T-helper 2 cell (primary cell): ENCODE results near the gene COA3.
"Not testable (repeated sequence)": the region's sequence is repeated elsewhere in the genome, so short reads cannot be mapped to it uniquely, and the experiment has no call there.

ENCODE experiments used
- DNase-seq, 5 experiments: peaks; one replicate each; pipeline versions ENCODE4 v3.0.0 to v3.0.0-alpha.2; 2012 to 2022

The COA3 gene

GRCh38 chr17:42780851-42781638 lies 17.5 kb downstream of the COA3 start:
- no peak for DNase-seq

DNA sequence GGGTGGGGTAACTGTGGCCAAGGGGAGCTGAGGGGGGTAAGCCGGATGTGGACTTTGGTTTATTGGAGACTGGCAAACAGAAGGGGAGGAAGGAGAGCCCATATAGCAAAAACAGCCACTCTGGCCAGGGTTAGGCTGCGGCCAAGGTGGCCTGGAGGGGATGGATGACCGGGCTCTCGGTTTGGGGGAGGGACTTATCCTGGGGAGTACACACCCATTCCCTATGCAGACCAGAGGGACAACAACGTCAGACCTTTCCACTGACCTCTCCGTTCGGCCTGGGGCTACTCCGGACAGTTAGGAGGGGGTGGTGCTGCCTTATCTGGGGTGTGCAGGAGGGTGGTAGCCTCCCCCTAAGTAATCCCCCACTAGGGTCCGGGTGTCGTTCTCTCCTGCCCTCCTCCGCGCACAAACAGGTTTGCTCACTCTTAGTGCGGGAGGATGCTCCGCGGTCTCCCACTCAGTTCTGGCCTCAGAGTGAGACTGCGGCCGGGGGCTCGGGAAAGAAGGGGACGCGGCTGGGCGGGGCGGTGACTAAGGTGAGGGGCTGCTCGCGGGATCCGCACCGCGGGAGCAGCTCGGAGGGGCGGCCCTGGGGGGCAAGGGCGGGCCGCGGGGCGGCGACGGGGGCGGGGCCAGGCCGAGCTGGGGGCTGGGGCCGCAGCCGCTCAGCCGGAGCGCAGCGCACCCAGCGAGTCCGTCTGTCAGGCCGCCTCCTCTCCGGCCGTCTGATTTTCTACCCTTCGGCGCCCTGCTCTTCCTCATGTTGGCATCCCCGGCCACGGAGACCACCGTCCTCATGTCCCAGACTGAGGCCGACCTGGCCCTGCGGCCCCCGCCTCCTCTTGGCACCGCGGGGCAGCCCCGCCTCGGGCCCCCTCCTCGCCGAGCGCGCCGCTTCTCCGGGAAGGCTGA lies 18.3 kb downstream of the COA3 start, which contains the start of gene WNK4:
TSS of gene WNK4 (plus strand) at position 675 of the 915 bp plus-strand sequence. CDS start at position 764, 89 bp downstream.
- no peak for DNase-seq

- DNase-seq, result no peak
Observed at GRCh38 chr17:42779304-42779935, 19.1 kb downstream of the COA3 start.

- DNase-seq, result no peak
Observed at GRCh38 chr17:42778570-42778969, 19.9 kb downstream of the COA3 start.

GRCh38 chr17:42775534-42776098 lies 22.9 kb downstream of the COA3 start:
- DNase-seq, result no peak

- DNase-seq, result no peak
Observed at GRCh38 chr17:42774066-42774745, 24.3 kb downstream of the COA3 start.

DNA sequence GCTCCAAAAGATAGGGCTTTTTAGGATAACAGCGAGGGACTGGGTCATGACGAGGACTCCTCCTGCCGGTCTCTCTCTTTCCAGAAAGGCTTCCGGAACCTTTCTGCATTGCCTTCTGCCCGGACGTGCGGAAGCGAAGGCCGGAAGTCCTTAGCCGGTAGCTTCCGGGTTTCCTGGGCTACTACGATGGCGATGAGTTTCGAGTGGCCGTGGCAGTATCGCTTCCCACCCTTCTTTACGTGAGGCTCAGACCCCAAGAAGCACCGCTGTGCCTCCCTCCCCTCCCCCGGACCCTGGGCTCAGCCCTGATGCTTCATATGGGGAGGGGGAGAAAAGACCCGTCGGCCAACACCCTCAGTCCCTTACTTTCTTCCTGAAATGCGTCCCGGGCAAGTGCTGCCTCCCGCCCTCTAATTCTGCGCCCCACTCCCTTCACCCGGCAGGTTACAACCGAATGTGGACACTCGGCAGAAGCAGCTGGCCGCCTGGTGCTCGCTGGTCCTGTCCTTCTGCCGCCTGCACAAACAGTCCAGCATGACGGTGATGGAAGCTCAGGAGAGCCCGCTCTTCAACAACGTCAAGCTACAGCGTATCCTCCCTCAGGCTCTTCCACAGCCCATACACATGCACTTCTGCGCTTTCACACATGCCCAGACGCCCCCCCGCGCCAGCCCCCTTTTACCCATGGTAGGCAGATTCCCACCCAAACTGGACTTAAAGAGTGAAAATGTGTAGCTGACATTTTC lies 25.0 kb downstream of the COA3 start, which contains the start of gene VPS25:
TSS of gene VPS25 (plus strand) at position 160 of the 746 bp plus-strand sequence. CDS start at position 187, 27 bp downstream.
- peak; percentile 28 to 87 (median 59) for DNase-seq

GRCh38 chr17:42772945-42773289 lies 25.6 kb downstream of the COA3 start:
- DNase-seq, result no peak

DNA sequence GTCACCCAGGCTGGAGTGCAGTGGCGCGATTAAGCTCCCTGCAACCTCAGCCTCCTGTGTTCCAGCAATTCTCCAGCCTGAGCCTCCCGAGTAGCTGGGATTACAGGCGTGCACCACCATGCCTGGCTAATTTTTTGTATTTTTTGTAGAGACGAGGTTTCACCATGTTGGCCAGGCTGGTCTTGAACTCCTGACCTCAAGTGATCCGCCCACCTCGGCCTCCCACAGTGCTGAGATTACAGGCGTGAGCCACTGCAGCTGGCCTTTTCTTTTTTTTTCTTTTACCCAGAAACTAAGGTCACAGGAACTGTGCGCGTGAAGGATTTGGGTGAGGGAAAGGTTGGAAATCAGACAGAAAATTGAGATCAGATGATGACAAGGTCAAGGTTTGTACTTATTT lies 28.5 kb downstream of the COA3 start:
- DNase-seq, result not testable (repeated sequence)

DNA sequence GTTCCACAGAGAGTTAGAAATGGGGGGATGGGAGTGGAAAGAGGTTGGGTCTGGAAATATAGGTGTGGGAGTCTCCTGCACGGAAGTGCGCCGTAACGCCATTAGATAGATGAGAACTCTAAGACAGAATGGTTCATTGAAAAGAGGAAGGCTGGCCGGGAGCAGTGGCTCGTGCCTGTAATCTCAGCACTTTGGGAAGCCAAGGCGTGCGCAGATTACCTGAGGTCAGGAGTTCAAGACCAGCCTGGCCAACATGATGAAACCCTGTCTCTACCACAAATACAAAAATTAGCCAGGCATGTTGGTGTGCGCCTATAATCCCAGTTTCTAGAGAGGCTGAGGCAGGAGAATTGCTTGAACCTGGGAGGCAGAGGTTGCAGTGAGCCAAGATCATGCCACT lies 30.5 kb downstream of the COA3 start:
- DNase-seq, result not testable (repeated sequence)

DNA sequence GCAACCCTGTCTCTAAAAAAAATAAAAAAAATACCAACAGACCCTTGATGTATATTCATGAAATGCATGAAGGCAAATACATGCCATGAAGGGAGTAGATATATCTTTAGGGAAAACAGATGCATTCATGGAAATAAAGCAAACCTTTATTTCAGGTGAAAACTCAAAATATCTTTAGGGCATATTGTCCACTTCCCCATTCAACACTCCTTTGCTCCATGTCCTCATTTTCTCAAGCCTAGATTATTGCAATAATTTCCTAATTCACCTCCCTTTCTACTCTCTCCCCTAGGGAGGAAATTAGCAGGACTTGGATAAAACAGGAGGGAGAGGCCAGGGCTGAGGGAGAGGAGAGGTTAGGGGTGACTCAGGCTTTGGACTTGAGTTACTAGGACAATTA lies 31.0 kb downstream of the COA3 start:
- DNase-seq, result no peak

- DNase-seq, result no peak
Observed at GRCh38 chr17:42766124-42766523, 32.4 kb downstream of the COA3 start.

DNA sequence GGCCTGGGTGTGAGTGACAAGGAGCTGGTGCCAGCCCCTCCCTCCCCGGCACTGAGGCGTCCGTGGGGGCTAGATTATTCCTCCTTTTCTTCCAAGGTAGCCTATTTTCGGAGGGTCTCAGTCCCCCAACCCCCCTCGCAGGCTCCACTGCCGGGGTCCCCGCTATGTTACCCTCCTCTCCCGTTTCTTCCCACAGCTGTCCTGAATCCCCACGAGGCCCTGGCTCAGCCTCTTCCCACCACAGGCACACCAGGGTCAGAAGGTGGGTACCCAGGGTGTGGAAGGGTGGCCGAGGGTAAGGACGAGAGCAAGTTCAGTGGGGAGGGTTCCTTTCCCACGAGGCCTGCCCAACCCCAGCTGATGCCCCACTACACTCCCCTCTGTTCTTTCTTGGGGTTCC lies 36.9 kb downstream of the COA3 start:
- no peak for DNase-seq

DNA sequence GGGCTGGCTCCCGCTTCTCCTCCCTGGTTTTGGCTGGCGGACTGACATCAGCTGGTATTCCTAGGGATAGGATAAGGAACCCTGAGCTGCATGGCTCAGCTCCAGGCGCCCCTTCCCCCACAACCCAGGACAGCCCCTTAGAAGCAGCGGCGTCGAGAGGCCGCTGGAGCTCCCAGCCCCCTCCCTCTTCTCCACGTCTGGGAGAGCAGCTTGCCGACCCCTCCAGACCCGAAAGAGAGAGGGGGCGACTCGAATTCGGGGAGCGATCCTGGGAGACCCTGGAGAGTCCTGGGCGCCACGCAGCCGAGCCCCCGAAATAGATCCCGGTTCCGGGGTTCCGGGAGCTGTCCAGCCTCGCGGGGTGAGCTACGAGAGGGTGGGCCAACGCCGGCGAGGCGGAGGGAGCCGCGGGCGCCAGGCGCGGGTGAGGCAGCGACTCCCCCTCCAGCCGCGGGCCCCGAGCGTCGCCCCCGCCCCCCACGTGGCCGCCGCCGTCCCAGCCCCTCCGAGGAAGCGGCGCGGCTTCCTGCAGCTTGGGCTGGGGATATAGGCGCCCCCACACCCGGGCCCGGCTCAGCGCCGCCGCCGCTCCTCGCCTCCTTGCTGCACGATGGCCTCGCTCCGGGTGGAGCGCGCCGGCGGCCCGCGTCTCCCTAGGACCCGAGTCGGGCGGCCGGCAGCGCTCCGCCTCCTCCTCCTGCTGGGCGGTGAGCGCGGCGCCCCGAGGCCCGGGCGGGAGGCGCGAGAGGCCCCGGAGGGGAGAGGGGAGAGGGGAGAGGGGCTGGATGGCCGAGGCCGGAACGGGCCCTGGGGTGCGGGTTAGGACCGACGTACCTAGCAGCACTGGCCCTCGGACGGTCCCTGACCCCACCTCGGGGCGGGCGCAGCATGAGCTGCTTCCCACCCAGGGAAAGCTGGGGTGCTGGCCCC lies 37.6 kb downstream of the COA3 start, which contains the start of gene RAMP2:
TSS of gene RAMP2 (plus strand) at position 576 of the 930 bp plus-strand sequence. CDS start at position 611, 35 bp downstream.
- DNase-seq, result peak in 1 of 5 experiments; percentile 9

- DNase-seq, result no peak
Observed at GRCh38 chr17:42759982-42760651, 38.4 kb downstream of the COA3 start.

DNA sequence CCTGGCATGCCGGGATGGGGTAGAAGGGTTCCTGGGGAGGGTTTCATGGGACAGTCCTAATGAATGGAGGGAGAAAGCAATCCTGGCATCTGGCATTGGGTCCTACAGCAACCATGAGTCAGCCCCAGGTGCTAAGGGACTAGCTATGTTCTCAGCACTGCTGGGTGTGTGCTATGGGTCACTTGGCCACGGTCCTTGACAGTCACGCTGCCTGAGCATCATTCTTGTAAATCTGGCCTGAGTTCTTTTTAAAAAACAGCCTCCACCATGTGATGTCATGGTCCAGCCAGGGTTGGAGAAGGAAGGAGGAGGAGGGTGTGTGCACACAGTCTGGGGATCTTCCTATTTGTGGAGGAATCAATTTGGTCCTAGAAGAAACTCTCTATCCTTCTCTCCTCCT lies 43.7 kb downstream of the COA3 start:
- DNase-seq, result no peak

DNA sequence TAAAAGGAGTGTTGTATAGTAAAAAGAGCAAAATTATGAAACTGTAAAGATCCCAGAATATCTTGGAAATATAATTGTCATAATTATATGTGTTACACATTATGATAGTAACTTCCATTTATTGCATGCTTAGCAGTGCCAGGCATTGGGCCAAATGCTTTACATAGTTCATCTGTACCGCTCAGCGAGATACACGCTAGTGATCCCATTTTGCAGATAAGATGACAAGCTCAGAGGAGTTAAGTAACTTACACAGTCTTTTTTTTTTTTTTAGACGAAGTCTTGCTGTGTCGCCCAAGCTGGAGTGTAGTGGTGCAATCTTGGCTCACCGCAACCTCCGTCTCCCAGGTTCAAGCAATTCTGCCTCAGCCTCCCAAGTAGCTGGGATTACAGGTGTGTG lies 46.9 kb downstream of the COA3 start:
- no peak for DNase-seq

DNA sequence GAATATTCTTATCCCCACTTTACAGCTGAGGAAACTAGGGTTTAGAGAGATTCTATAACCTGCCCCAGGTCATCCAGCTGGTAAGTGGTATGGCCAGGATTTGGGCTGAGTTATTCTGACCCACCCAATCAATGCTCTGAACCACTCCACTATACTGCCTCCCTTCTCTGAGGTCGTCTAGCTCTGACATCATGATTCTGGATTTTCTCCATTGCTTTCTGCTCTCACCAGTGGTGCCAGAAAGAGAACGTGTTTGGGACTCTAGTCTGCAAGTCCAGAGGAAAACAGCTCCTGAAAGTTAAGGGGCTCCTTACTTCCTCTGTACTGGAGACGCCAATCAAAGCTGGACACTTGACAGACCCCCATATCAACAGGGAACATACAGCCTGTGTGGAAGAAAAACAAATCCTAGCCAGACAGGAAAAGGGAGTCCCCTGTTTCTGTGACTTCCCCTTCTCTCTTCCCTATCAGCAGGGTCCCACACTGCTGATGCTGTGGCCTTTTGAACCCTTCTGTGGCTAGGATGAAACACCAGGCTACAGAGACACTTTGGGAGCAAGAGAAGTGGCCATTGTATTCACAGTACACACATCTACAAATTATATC lies 47.7 kb downstream of the COA3 start:
- DNase-seq, result no peak
